Measurements from ENCODE around the gene CCDC117.

DNA sequence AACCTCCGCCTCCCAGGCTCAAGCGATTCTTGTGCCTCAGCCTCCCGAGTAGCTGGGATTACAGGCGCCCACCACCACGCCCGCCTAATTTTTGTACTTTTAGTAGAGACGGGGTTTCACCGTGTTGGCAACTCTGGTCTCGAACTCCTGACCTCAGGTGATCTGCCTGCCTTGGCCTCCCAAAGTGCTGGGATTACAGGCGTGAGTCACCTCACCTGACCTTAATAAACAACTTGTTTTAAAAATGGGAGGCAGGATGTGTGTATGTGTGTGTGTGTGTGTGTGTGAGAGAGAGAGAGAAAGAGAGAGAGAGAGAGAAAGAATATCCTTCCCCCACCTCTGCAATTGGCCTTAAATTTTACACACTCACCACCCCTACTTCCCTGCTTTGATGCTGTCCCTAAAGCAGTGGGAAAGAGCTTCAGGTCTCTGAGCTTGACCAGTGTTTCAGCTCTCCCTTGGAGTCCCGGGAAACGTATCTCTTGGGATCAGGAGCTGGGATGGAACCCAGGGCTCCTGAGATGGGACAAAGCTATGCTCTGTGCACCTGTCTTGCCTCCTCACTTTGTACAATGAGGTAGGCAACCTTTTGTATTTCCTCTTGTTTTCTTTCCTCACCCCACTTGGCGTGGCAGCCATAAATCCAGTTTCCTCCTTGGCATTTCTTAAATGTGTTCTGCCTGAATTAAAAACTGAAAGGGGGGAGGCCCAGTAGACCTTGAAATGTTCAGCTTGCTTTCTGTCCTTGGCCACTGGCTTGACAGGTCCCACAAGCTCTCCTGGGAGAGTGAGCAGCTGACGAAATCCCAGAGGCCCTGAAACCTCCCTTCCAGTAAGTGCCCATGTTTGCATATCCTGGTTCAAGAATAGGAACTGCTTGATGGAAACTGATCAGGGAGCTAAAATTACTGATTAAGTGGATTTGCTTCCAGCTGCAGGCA lies 45.7 kb downstream of the CCDC117 start:
- no peak for TF ChIP-seq POLR2A (IDR thresholded peaks at IDR 0.05)
- TF ChIP-seq CTCF (IDR thresholded peaks at IDR 0.05) = no peak
- TF ChIP-seq POLR2AphosphoS5 (IDR thresholded peaks at IDR 0.05) = no peak
